Neuron (in vitro differentiated cells): ENCODE data around the gene GRB10.

Experiments used
- H2AFZ ChIP-seq: one replicate; pipeline ENCODE4 v1.6.1; 2013; ENCODE audit warnings: low read depth, mild to moderate bottlenecking, inconsistent platforms, low read length, moderate library complexity
- H3K27me3 ChIP-seq: one replicate; pipeline ENCODE4 v1.6.1; 2013; ENCODE audit warnings: low read length; ENCODE audit not compliant: insufficient read depth
- H3K36me3 ChIP-seq: one replicate; pipeline ENCODE4 v1.6.1; 2013; ENCODE audit warnings: low read length; ENCODE audit not compliant: insufficient read depth
- H3K4me1 ChIP-seq: one replicate; pipeline ENCODE4 v1.6.1; 2013; ENCODE audit warnings: low read length; ENCODE audit not compliant: insufficient read depth
- H3K4me3 ChIP-seq: 2 replicates; pipeline ENCODE4 v1.5.1; 2013; ENCODE audit warnings: mild to moderate bottlenecking, low read length, moderate library complexity
- H3K9me3 ChIP-seq: one replicate; pipeline ENCODE4 v1.6.1; 2013; ENCODE audit warnings: low read length

GRB10 gene

DNA sequence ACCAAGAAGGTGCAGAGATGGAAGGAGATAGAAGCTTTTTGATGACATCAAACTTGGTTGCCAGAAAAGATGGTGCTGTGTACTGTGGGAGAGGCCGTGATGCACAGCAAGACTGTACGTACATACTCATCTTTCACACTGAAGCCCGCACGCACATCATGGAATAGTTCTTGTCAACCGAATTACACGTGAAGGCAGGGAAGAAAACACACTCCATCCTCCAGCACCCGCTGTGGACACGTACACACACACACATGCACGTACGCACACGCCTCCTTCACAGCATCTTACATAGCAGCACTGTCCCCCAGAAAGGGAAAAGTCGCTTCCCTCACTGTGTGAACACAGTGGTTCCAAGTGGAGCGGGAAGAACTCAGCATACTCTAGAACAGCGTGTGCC lies 163.0 kb downstream of the GRB10 start:
- no peak overlapping the region for H3K4me3 ChIP-seq
- H2AFZ ChIP-seq, result no peak overlapping the region
- H3K36me3 ChIP-seq, result peaks cover 31% of the 10 kb centered on the region
- no peaks in the 10 kb centered on the region for H3K4me1 ChIP-seq
- H3K27me3 ChIP-seq, result no peaks in the 10 kb centered on the region
- no peaks in the 10 kb centered on the region for H3K9me3 ChIP-seq

DNA sequence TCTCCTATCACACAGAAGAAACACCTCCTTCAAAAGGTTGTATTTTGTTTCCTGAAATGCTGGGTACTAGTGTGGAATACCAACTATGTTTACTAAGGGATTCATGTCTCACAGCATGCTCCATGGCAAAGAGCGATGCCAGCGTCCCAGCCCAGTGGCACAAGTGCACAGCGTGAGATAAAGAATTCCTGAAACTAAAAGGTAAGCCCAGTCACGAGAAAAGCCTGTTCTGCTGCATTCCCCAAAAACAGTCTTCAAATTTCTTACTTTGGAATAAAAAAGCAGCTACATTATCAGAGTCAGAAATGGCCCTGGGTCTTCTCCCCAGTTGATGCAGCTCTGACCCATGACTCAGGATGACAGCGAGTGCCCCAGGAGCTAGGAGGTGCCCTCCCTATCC lies 164.4 kb downstream of the GRB10 start:
- Histone ChIP-seq H2AFZ (no peak overlapping the region), H3K4me1 (no peaks in the 10 kb centered on the region), H3K4me3 (no peak overlapping the region), H3K27me3 (no peaks in the 10 kb centered on the region), H3K9me3 (no peaks in the 10 kb centered on the region), H3K36me3 (peaks cover 42% of the 10 kb centered on the region)

DNA sequence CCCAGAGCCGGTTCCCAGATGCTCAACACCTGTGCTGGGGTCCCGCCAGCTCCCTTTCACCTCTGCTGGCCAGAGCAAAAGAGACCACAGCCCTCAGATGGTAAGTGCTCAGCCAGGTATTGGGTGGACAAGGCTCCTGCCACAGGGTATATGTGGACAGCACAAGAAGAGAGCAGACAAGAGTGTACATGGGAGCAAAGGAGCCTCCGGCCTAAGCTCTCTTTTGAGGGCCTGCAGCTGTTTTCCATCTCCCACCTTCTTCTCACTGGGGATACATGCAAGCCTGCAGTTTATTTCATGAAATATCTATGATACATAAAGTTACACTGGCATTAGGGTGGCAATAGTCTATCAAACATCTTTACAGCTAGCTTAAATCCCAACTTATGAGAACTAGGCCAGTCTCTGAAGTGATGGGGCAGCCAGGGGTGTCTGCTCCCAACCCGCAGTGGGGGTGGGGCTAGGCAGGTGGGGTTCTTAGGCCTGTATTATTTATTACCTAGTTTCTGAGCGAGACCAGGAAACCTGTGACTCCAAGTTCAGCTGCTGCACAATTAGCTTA lies 167.1 kb downstream of the GRB10 start:
- H3K4me3 ChIP-seq, result no peak overlapping the region
- no peak overlapping the region for H2AFZ ChIP-seq
- H3K9me3 ChIP-seq, result no peaks in the 10 kb centered on the region
- H3K27me3 ChIP-seq, result no peaks in the 10 kb centered on the region
- H3K36me3 ChIP-seq, result peaks cover 64% of the 10 kb centered on the region
- no peaks in the 10 kb centered on the region for H3K4me1 ChIP-seq

DNA sequence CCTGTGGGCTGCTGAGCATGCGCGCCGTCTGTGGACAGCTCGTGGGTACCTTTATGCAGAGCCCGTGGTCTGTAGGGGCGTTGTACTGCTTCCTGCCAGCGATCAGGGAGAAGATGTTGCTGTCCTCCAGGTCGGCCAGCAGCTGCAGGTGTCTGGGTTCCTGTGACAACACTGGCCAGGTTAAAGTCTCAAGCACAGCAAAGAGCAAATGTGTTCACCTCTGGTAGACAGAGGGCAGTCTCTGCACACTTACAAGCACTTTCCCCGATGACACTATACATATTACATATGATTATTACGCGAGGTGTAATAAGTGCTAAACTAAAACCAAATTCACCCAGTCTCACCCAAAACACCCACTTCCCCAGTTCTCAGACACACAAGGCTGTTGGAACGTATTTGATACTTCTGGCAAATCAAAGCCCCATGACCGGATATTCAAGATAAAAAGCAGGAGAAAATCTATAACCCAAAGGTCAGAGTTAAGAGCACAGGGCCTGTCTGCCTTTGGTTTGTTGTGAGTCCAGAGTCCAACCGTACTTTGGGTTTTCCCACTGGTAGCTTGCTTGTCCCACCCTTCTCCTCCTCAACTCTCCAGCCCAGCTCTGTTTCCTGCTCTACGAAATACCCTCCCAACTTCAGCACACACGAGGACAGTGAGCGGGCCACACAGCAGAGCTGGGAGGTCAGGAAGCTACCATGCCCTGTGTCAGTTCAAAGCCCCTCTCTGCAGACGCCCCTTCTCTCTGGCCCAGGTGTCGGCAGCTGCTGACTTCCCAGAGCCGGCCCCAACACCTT lies 167.8 kb downstream of the GRB10 start:
- Histone ChIP-seq H3K4me1 (no peaks in the 10 kb centered on the region), H3K27me3 (no peaks in the 10 kb centered on the region), H3K9me3 (no peaks in the 10 kb centered on the region), H3K4me3 (no peak overlapping the region), H3K36me3 (peaks cover 71% of the 10 kb centered on the region), H2AFZ (no peak overlapping the region)

DNA sequence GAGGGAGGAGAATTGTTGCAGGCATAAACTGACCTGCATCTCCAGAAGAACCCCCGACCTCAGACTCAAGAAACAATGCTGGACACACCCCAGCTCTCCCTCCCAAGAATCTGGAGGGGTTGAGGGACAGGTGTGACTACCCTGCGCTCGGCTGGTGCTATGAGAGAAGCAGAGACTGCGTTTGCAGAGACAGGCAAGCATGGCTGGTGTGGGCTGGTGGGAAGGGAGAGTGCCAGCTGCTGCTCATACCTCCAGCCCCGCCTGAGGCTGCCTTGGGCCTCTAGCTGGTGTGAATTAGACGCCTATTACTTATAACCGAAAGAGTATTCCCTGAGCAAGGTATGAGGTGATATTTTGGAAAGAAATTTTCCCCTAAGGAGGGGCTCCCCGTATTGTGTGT lies 169.2 kb downstream of the GRB10 start:
- no peaks in the 10 kb centered on the region for H3K9me3 ChIP-seq
- no peaks in the 10 kb centered on the region for H3K27me3 ChIP-seq
- peaks cover 75% of the 10 kb centered on the region for H3K36me3 ChIP-seq
- H3K4me3 ChIP-seq, result no peak overlapping the region
- H3K4me1 ChIP-seq, result no peaks in the 10 kb centered on the region
- H2AFZ ChIP-seq, result no peak overlapping the region

DNA sequence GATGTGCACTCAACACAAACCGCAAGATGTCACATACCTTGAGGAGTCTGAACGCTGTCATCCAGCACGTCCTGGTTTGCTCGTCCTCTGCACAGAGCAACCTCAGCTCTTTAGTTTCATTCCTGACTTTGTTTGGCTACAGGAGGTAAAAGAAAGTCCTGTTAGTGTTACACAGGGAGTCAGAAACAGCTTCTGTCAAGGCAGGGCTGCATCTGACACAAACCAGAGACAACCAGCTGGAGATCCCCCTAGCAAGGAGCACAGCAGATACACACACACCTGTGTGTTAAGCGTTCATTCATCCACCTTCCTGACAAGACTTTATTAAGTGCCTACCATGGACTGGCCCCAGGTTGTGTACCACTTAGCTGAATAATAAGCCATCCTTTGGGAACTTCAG lies 170.0 kb downstream of the GRB10 start:
- H3K4me1 ChIP-seq, result no peaks in the 10 kb centered on the region
- H3K4me3 ChIP-seq, result no peak overlapping the region
- no peaks in the 10 kb centered on the region for H3K9me3 ChIP-seq
- H2AFZ ChIP-seq, result no peak overlapping the region
- H3K27me3 ChIP-seq, result no peaks in the 10 kb centered on the region
- H3K36me3 ChIP-seq, result peaks cover 75% of the 10 kb centered on the region

DNA sequence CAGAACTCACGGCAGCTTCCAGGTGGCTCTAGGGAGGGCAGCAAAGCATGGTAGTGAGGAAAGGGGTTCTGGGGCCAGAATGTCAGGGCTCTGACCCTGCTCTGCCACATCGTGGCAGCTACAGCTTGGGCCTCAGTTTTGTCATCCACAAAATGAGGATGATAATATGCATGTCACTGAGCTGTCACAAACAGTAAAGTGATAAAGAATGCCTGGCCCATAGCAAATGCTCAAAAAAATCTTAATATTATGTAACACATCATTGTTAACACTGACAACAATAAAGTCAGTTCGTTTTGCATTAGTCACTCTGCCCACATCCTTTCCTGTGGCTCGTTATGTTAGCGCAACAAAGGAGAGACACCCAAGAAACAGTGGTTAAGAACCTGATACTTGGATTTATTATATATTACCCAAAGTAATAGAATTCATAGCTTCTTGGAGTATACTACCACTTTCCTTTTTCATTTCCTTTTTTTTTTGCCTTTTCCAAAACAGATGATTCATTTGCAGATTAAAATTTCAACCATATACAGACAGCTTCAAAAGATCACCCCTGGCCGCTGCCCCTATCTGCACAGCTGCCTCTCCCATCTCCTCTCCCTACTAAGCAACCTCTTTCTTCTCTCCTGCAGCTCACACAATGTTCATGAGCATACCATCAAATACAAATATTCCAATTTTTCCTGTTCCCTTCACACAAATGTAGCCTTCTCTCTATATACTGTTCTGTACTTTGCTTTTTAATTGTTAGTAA lies 172.0 kb downstream of the GRB10 start:
- Histone ChIP-seq H3K4me1 (no peaks in the 10 kb centered on the region), H3K27me3 (no peaks in the 10 kb centered on the region), H3K4me3 (no peak overlapping the region), H3K9me3 (no peaks in the 10 kb centered on the region), H2AFZ (no peak overlapping the region), H3K36me3 (peaks cover 77% of the 10 kb centered on the region)

DNA sequence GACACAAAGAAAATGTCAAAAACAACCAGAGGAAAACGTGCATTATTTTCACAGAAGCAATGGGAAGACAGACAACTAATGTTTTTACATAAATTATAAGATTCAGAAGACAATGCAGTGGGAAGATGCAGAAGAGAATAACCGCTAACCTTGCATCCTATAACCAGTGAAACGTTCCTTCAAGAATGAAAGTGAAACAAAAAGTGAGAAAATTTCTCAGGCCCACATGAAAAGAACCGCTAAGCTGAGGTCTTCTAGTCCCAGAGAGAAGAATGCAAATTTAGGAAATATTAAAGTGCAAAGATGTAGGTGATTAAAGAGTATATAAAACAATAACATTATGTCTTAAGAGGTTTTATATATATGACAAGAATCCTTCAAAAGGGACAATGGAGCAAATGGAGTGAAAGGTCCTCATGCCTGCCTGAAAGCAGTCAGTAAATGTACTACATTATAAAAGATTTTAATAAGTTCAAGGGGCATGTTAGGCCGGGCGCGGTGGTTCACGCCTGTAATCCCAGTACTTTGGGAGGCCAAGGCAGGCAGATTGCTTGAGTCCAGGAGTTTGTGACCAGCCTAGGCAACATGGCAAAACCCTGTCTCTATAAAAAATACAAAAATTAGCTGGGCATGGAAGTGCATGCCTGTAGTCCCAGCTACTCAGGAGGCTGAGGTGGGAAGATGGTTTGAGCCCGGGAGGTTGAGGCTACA lies 174.3 kb downstream of the GRB10 start:
- Histone ChIP-seq H3K9me3 (no peaks in the 10 kb centered on the region), H3K27me3 (no peaks in the 10 kb centered on the region), H3K36me3 (peaks cover 80% of the 10 kb centered on the region), H3K4me3 (no peak overlapping the region), H3K4me1 (no peaks in the 10 kb centered on the region), H2AFZ (no peak overlapping the region)

DNA sequence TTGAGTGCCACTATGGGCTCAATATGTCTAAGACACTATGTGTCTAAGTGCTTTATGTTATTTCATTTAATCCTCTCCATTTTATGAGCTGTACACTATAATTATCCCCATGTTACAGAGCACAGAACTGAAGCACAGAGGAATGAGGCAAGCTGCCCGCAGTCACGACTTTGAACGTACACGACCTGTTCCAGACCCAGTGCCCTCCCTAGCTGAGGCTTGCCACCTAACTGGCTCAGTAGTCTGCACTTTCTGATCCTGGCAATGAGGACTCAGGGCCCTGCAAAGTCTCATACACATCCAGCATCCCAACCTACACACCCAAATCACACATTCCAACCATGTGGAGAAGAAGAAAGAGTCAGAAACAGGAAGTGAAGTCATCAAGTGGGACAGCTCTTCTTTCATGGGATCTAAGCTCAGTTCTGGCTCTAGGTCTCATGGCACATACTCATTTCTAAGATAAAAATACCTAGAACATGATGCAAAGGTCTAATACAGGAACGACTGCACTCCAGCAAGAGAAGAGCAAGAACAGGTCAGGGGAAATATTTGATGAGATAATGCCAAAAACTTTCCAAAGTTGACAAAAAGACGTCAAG lies 175.1 kb downstream of the GRB10 start:
- Histone ChIP-seq H3K36me3 (peaks cover 79% of the 10 kb centered on the region), H2AFZ (no peak overlapping the region), H3K4me3 (no peak overlapping the region), H3K4me1 (no peaks in the 10 kb centered on the region), H3K27me3 (no peaks in the 10 kb centered on the region), H3K9me3 (no peaks in the 10 kb centered on the region)

DNA sequence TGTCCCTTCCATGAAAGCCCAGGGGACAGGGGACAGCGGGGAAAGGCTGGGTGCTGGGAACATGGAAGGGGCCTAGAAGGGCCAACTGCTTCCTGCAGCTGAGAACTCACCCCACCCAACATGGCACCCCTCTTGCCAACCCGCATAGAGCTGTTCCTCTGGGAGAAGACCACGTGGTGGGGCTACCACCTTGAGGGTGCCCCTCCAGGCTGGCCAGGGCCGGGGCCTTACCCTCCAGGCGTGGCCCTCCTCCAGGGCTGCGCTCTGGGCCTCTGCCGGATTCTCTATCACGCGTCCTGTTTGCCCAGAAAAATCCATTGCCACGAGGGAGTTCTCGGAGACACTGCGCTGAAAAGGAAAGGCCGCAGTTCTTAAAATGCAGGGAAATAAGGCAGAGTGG lies 177.6 kb downstream of the GRB10 start:
- H3K9me3 ChIP-seq, result no peaks in the 10 kb centered on the region
- no peaks in the 10 kb centered on the region for H3K4me1 ChIP-seq
- peaks cover 75% of the 10 kb centered on the region for H3K36me3 ChIP-seq
- no peak overlapping the region for H3K4me3 ChIP-seq
- no peaks in the 10 kb centered on the region for H3K27me3 ChIP-seq
- H2AFZ ChIP-seq, result no peak overlapping the region

DNA sequence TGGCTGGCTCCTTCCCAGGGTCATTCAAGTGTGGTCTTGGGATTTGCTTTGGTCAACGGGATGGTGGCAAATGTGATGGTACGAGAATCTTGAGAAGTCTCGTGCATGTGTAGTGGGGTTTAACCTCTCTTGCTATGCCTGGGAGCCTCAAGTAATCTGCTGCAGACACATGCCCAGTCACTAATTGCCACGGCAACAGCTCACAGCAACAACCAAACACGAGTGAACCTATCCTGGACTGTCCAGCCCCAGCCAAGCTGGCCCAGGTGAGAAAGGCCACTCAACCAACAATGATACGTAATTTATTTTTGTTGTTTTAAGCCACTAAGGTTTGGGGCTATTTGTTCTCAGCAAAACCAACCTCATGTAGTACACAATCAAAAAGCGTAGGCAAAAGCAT lies 179.4 kb downstream of the GRB10 start:
- Histone ChIP-seq H3K27me3 (no peaks in the 10 kb centered on the region), H3K4me1 (no peaks in the 10 kb centered on the region), H2AFZ (no peak overlapping the region), H3K4me3 (no peak overlapping the region), H3K36me3 (peaks cover 73% of the 10 kb centered on the region), H3K9me3 (no peaks in the 10 kb centered on the region)

DNA sequence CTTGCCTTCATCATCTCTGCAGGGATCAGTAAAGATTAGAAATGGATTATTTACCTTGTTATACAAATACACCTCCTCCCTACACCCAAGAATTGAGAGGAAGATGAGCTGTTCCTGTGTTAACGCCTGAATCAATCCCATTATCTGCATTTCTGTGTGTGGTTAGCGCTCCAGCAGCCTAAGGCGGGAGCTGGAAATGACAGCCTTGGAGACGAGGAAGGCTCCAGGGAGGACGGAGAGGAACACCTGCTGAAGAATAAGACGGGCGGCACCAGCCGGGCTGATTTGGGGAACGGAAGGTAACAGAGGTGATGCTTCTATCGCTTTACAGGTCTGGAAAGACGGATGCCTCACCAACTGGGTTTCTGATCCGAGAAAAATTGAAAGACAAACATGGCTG lies 183.3 kb downstream of the GRB10 start:
- Histone ChIP-seq H3K4me1 (no peaks in the 10 kb centered on the region), H3K27me3 (no peaks in the 10 kb centered on the region), H3K36me3 (peaks cover 63% of the 10 kb centered on the region), H3K4me3 (no peak overlapping the region), H2AFZ (no peak overlapping the region), H3K9me3 (no peaks in the 10 kb centered on the region)
